Endothelial cell of umbilical vein (primary cell): Measurements from ENCODE around the gene VIPR2.

Source experiments
- CTCF ChIP-seq, 2 donors: IDR thresholded peaks; 1 replicate in 1 of 2; 2 replicates in 1 of 2; pipeline ENCODE4 v1.5.1; 2011; ENCODE audit warnings: low read length in 2 of 2, mild to moderate bottlenecking in 2 of 2, moderate library complexity in 2 of 2, control low read depth in 1 of 2, inconsistent platforms in 1 of 2, low read depth in 1 of 2; ENCODE audit not compliant: insufficient read depth in 1 of 2; ENCODE audit errors: extremely low read depth in 1 of 2
- EZH2 ChIP-seq: IDR thresholded peaks from 2 replicates; pipeline ENCODE4 v1.6.1; 2012; ENCODE audit warnings: borderline replicate concordance, low read depth, mild to moderate bottlenecking, moderate library complexity, low read length, inconsistent platforms; ENCODE audit not compliant: severe bottlenecking
- FOS ChIP-seq: IDR thresholded peaks from 2 replicates; pipeline ENCODE4 v1.6.1; 2011; ENCODE audit warnings: mild to moderate bottlenecking, low read length, moderate library complexity, borderline replicate concordance; ENCODE audit not compliant: insufficient read depth
- JUN ChIP-seq: IDR thresholded peaks from 2 replicates; pipeline ENCODE4 v1.6.1; 2011; ENCODE audit warnings: borderline replicate concordance, low read depth; ENCODE audit not compliant: insufficient read length, insufficient read depth
- MAX ChIP-seq: IDR thresholded peaks from 2 replicates; pipeline ENCODE4 v1.6.1; 2011; ENCODE audit not compliant: insufficient read depth, insufficient read length
- MYC ChIP-seq: IDR thresholded peaks from one replicate; pipeline ENCODE4 v1.6.1; 2011; ENCODE audit warnings: mild to moderate bottlenecking, low read depth, low read length
- POLR2A ChIP-seq: IDR thresholded peaks from 2 replicates; pipeline ENCODE4 v1.6.1; 2012; ENCODE audit warnings: low read depth, mild to moderate bottlenecking, control low read depth, low read length
- POLR2AphosphoS5 ChIP-seq: IDR thresholded peaks from 2 replicates; pipeline ENCODE4 v1.6.1; 2012; ENCODE audit warnings: low read depth, mild to moderate bottlenecking, control low read depth, low read length, moderate library complexity; ENCODE audit not compliant: insufficient read depth

- no peak for TF ChIP-seq CTCF (IDR thresholded peaks at IDR 0.05; ENCODE audit: extremely low read depth in 1 of 2, insufficient read depth in 1 of 2, low read depth in 1 of 2, low read length in 2 of 2)
- no peak for TF ChIP-seq POLR2AphosphoS5
- no peak for TF ChIP-seq MYC
- no peak for TF ChIP-seq POLR2A
- no peak for TF ChIP-seq JUN
- TF ChIP-seq MAX: no peak
- no peak for TF ChIP-seq EZH2
- no peak for TF ChIP-seq FOS
These were observed 134.3 kb downstream of the VIPR2 start for GRCh38 chr7:159010411-159010810.
